NCI-H446 (cell line): ENCODE results near the gene ACTN4.
"Not testable (repeated sequence)": the region's sequence is repeated elsewhere in the genome, so short reads cannot be mapped to it uniquely, and the experiment has no call there.

ENCODE experiments used
- DNase-seq, 2 experiments: peaks; one replicate each; lab custom pipeline; 2025; lab: John Stamatoyannopoulos, UW

Gene ACTN4

DNA sequence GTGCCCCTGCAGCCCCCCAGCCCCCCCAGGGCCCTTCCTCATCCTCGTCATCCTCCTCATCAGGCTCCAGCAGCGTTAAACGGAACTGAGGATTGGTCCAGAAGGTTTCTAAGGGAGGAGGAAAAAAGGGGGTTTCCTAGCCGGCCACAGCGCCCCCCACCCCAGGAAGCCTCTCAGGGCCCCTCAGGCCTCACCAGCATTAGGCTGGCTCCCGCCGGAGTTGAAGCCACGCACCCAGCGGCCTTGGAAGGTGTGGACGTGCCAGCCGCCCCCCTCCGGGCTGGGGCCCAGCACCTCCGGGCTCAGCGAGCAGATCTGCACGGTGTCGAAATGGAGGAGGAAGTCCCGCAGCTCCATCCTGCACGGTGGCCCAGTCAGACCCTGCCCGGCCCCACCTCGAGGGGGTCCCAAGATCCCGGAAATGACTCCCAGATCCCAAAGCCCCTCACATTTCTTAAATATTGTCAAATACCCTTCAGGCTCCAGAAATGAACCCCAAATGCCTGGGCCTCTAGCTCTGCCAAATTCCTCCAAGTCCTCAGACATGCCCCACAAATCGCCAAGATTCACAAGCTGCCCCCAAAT is 89.9 kb downstream of the ACTN4 start:
- DNase-seq, result no peak

DNA sequence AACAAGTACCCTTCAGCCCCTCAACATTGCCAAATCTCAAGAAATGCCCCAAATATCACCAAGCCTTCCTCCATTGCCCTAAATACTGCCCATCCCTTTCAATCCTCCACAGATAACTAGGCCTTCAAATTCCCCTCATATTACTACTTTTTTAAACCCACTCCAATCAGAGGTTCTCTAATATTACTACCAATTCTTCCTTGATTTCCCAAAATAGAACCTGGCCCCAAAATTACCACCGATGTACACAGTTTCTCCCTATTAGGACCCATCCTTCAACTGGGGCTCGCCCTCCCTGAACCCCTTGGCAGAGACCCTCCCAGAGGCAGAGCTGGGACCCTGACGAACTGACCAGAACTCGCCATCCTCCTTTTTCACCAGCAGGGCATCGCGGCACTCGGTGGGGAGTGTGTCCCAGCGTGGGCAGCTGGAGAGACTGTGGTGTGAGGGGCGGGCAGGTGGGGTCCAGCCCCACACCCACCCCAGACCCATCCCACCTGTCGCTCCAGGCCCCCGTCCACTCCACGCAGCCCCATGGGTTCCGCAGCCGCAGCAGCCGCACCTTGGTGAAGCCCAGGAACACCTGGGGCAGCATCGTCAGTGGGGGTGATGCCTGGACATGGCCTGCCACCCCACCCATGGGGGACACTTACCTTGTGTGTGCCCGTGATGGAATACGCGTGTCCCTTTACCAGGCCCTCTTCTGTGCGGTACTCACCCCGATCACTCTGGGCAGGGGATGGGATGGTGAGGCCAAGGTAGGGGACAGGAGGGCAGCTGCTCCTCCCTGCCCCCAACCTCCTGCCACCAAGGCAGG is 90.7 kb downstream of the ACTN4 start:
- no peak for DNase-seq

DNA sequence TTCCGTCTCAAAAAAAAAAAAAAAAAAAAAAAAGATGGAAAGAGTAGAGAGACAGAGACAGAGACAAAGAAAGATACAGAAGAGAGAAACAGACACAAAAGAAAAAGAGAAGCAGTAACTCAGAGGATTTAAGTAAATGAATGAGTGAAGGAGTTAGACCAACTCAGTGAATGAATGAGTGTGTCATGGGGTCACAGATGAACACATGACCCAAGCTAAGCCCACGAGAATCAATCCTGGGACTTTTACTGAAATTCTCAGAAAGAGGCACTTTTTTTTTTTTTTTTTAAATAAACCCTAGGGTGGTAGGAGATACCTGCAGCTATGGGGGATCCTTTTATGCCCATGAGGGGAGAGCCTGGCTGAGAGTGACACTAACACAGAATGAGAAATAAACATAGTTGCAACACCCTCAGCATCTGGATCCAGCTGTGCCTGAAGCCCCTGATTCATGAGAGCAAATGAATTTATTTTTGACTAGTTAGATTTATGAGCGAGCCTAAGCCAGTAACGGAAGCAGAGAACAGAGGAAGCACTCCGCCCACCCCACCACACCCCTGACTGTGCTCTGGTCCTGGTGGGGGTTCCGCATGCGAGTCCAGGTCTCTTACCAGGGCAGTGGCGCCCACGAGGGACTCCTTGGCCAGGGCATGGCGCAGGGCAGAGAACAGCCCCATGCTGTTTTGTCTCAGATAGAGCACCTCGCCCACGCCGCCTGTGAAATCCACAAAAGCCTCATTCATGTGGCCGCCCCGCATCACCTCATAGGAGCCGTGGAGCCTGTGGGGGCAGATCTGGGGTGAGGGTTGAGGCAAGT is 92.2 kb downstream of the ACTN4 start:
- no peak for DNase-seq

DNA sequence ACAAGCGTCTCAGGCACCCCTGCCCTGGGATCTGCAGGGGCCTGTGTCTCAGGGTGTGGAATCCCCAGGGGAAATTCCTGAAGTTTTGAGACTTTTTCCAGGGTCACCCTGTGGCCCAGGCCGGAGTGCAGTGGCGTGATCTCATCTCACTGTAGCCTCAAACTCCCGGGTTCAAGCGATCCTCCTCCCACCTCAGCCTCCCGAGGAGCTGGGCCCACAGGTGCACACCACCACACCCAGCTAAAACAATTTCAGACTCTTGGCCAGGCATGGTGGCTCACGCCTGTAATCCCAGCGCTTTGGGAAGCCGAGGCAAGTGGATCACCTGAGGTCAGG is 92.8 kb downstream of the ACTN4 start:
- DNase-seq, result no peak

DNA sequence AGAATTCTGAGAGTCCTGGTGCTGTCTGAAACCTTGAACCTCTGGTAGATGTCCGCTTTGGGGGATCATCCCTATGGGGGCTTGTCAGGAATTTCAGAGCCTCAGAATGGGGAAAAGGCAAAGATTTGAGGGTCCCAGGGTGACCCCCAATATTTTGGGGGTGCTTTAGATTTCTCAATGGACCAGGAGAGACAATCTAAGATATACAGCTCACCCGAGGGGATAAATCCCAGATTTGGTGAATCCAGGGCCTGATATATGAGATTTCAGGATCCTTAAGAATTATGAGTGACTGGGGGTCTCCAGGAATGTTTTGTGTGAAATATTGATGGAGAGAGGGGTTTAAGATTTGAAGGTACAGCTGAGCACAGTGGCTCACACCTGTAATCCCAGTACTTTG is 93.5 kb downstream of the ACTN4 start:
- DNase-seq, result no peak

GRCh38 chr19:38741670-38742069 is 94.2 kb downstream of the ACTN4 start:
- DNase-seq, result no peak

GRCh38 chr19:38742296-38742695 is 94.8 kb downstream of the ACTN4 start:
- DNase-seq, result no peak

GRCh38 chr19:38742906-38743305 is 95.5 kb downstream of the ACTN4 start:
- no peak for DNase-seq

GRCh38 chr19:38743394-38744297 is 96.2 kb downstream of the ACTN4 start:
- DNase-seq, result no peak

GRCh38 chr19:38744298-38744681 is 96.8 kb downstream of the ACTN4 start, which contains the start of gene CAPN12:
Gene CAPN12 (minus strand): TSS chr19:38744474. CDS start chr19:38744165, 309 bp downstream.
- no peak for DNase-seq

- DNase-seq, result no peak
Observed at GRCh38 chr19:38744874-38745273, 97.4 kb downstream of the ACTN4 start.

GRCh38 chr19:38745316-38745715 is 97.9 kb downstream of the ACTN4 start:
- no peak for DNase-seq

DNA sequence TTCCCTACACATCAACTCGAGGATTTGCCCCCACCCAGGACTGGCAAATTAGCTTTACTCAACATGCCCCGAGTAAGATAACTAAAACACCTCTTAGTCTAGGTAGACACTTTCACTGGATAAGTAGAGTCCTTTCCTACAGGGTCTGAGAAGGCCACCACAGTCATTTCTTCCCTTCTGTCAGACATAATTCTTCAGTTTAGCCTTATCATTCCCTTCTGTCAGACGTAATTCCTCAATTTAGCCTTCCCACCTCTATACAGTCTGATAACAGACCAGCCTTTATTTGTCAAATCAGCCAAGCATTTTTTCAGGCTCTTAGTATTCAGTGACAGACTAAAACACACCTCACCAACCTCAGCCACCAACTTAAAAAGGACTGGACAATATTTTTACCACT is 106.3 kb downstream of the ACTN4 start:
- DNase-seq, result not testable (repeated sequence)

GRCh38 chr19:38754196-38754595 is 106.7 kb downstream of the ACTN4 start:
- not testable (repeated sequence) for DNase-seq

DNA sequence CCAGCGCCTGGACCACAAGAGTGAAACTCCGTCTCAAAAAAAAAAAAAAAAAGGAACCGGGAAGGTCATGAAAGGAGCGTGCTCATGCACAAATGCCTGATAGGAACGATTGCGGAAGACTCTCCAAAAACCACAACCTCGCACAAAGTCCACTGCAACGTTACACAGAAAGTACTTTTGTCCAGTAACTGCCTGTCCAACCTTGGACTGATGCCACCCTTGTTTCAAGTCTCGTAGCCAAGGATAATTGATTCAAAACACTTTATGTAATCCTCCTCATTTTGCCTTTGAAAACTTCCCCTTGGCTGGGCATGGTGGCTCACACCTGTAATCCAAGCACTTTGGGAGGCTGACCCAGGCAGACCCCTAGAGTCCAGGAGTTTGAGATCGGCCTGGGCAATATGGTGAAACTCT is 112.1 kb downstream of the ACTN4 start:
- DNase-seq, result no peak

DNA sequence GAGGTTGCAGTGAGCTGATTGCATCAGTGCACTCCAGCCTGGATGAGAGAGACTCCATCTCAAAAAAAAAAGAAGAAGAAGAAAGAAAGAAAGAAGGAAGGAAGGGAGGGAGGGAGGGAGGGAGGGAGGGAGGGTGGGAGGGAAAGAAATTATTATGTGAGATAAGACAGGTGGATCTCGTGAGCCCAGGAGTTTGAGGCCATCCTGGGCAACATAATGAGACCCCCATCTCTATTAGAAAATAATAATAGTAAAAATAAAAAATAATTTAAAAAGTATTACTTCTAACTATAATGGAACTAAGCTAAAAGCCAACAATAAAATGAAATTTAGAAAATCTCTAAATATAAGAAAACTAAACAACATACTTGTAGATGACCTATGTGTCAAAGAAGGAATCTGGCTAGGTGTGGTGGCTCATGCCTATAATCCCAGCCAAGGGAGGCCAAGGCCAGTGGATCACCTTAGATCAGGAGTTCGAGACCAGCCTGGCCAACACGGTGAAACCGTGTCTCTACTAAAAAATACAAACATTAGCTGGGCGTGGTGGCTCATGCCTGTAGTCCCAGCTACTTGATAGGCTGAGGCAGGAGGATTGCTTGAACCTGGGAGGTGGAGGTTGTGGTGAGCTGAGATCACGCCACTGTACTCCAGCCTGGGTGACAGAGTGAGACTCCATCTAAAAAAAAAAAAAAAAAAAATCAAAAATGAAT is 113.5 kb downstream of the ACTN4 start:
- not testable (repeated sequence) for DNase-seq

DNA sequence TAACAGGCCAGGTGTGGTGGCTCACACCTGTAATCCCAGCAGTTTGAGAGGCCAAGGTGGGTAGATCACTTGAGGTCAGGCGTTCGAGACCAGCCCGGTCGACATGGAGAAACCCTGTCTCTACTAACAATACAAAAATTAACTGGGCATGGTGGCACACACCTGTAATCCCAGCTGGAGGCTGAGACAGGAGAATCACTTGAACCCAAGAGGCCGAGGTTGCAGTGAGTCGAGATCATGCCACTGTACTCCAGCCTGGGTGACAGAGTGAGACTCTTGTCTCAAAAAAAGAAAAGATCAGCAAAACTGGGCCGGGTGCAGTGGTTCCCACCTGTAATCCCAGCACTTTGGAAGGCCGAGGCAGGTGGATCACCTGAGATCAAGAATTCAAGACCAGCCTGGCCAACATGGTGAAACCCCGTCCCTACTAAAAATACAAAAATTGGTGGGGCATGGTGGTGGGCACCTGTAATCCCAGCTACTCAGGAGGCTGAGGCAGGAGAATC is 114.5 kb downstream of the ACTN4 start:
- DNase-seq, result not testable (repeated sequence)

DNA sequence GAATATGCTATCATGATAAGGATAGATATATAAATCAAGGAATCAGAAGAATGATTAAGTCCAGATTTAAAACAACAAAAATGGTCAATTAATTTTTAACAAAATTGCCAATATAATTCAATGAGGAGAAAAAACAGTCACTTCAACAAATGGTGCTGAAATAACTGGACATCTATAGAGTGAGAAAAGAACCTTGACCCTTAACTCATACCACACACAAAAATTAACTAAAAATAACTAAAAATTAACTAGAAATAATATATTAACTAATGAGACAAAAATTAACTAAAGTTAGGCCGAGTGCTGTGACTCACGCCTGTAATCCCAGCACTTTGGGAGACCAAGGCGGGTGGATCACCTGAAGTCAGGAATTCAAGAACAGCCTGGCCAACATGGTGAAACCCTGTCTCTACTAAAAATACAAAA is 116.4 kb downstream of the ACTN4 start:
- no peak for DNase-seq

- DNase-seq, result no peak
Observed at GRCh38 chr19:38765214-38765613, 117.8 kb downstream of the ACTN4 start.

DNA sequence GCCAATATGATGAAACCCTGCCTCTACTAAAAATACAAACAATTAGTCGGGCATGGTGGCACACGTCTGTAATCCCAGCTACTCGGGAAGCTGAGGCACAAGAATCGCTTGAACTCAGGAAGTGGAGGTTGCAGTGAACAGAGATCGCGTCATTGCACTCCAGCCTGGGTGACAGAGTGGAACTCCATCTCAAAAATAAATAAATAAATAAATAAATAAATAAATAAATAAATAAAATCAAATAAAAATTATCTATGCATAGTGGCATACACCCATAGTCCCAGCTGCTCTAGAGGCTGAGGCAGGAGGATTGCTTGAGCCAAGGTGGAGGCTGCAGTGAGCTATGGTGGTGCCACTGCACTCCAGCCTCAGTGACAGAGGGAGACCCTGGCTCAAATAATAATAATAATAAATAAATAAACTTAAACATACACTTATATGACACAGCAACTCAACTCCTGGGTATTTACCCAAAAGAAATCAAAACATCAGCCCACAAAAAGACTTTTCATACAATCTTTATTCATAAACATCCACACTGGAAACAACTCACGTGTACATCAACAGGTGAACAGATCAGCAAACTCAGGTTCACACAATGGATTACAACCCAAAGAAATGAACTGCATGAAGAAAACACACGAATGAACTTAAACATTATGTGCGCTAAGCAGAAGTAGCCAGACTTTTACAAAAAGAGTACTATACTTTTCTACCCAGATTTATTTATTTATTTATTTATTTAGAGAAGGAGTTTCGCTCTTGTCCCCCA is 119.0 kb downstream of the ACTN4 start:
- no peak for DNase-seq
